ENCODE measurements around the gene EHBP1.

DNA sequence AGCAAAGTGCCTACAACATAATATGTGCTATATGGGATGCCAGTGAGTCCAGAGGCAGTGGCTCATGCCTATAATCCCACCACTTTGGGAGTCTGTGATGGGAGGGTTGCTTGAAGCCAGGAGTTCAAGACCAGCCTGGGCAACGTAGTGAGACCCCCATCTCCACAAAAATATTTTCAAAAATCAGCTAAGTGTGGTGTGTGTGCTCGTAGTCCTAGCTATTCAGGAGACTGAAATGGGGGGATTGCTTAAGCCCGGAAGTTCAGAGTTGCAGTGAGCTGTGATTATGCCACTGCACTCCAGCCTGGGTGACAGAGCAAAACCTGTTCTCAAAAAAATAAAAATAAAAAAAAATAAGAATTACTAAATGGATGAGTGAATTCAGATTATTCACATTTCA lies 368.5 kb downstream of the EHBP1 start:
- TF ChIP-seq REST (IDR thresholded peaks at IDR 0.05; ENCODE audit: insufficient read depth in 1 of 2, low read depth in 2 of 2, low read length in 2 of 2) = no peak
- TF ChIP-seq POLR2AphosphoS5 (IDR thresholded peaks at IDR 0.05; ENCODE audit: low read depth, low read length) = no peak
- no peak for TF ChIP-seq TAF1 (IDR thresholded peaks at IDR 0.05; ENCODE audit: borderline replicate concordance, insufficient read depth, low read length)
- no peak for TF ChIP-seq SIN3A (IDR thresholded peaks at IDR 0.05; ENCODE audit: borderline replicate concordance, insufficient read depth, low read length)
- TF ChIP-seq FOXP2 (optimal IDR thresholded peaks at IDR 0.05; ENCODE audit: borderline replicate concordance, extremely low read depth, extremely low read length, insufficient read depth) = no peak
